KOPT-K1 (cell line): Measurements from ENCODE around the gene MTPN.

Source experiments
- H3K27ac ChIP-seq: fragments of 200-600 bp; sonication (generic); 2 replicates; pipeline ENCODE4 v1.5.1; 2016; ENCODE audit warnings: antibody characterized with exemption, mild to moderate bottlenecking, low read depth, low read length; ENCODE audit not compliant: poor library complexity, severe bottlenecking
- H3K36me3 ChIP-seq: fragments of 200-600 bp; sonication (generic); 2 replicates; pipeline ENCODE4 v1.5.1; 2017; ENCODE audit warnings: antibody characterized with exemption, mild to moderate bottlenecking, low read length, moderate library complexity; ENCODE audit not compliant: insufficient read depth
- H3K9me3 ChIP-seq: fragments of 200-600 bp; sonication (generic); 2 replicates; pipeline ENCODE4 v1.5.1; 2017; ENCODE audit warnings: antibody characterized with exemption, low read length, mild to moderate bottlenecking; ENCODE audit not compliant: insufficient read depth, poor library complexity, severe bottlenecking

The MTPN gene

DNA sequence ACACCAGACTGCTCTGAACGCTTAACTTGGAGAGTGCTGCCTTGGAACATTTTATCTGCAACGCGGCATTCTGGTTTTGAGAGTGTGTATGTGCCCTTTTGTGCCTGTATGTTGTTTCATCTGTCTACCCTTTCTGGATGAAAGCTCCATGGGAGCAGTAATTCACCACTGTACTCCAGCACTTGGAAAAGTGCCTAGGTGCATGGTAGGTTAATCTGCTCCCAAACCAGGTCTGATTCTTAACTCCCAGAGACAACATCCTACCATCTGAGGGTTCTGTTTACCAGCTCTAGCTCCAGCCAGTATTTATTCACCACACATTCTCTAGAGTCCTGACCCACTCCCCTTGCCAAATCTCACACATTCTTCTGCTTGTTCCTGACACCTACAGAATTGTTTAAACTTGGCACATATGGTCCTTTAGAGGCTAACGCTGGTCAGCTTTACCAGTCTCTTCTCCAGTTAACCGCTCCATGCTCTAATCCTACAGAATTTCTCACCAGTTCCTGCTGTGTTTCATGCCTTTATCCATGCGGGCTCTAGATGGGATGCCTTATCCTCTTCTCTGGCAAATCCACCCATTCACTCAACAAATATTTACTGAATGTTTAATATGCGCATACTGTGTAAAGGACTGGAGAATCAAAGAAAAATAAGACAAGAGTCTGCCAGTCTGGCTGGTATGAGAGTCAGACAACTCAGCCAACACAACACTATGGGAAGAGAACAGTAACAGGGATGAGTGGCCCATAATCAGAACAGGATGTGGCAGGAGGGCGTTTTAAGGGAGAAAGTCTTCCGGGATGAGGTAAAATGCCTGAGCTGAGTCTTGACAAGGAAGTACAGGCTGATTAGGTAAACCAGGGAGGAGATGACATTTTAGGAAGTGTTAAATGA is 46.3 kb downstream of the MTPN start:
- H3K36me3 ChIP-seq: peaks cover 58% of the 10 kb centered on the region
- no peak overlapping the region for H3K27ac ChIP-seq
- no peaks in the 10 kb centered on the region for H3K9me3 ChIP-seq

DNA sequence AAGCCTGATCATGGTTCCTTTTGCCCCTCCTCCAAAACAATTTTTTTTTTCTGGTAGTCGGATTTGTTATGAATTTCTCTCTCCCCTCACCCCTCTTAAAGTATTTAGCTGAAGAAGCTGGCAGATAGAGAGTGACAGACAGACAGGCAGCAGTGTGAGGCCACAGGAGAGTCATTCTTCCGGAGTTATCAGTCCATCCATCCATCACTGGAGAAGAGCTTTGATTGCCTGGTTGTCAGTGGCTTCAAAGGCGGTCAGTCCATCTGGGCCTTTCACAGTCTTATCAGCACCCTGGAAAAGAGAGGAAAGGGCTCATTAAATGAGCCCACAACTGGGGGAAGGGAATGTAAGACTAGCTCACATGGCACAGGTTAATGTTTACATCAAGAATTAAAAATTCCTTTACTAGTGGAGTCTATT is 47.4 kb downstream of the MTPN start:
- peaks cover 63% of the 10 kb centered on the region for H3K36me3 ChIP-seq
- no peak overlapping the region for H3K27ac ChIP-seq
- no peaks in the 10 kb centered on the region for H3K9me3 ChIP-seq

GRCh38 chr7:135929249-135929648 is 47.9 kb downstream of the MTPN start:
- no peaks in the 10 kb centered on the region for H3K9me3 ChIP-seq
- H3K27ac ChIP-seq: no peak overlapping the region
- peaks cover 63% of the 10 kb centered on the region for H3K36me3 ChIP-seq

DNA sequence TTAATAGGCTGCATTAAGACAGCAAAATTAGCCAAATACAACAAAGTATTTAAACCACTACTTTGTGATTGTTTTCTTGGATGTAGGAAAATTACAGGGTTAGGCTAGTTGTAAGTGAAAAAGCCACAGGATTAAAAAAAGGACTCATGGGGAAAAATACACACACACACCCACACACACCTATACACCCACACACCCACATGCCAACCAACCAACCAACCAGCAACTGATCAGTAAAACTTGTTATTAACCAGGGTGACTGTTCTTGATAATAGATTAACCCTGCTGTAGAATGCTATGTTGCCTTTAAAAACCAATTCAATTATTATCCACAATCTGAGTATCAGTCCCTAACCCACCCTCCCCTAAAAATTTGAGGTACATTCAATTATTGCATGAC is 49.0 kb downstream of the MTPN start:
- H3K27ac ChIP-seq: no peak overlapping the region

GRCh38 chr7:135925210-135925609 is 51.9 kb downstream of the MTPN start:
- H3K36me3 ChIP-seq: peaks cover 50% of the 10 kb centered on the region
- no peak overlapping the region for H3K27ac ChIP-seq
- no peaks in the 10 kb centered on the region for H3K9me3 ChIP-seq

More for the DNA sequence above, 49.0 kb downstream of the MTPN start:
- Histone ChIP-seq H3K9me3 (no peaks in the 10 kb centered on the region), H3K36me3 (peaks cover 63% of the 10 kb centered on the region)

DNA sequence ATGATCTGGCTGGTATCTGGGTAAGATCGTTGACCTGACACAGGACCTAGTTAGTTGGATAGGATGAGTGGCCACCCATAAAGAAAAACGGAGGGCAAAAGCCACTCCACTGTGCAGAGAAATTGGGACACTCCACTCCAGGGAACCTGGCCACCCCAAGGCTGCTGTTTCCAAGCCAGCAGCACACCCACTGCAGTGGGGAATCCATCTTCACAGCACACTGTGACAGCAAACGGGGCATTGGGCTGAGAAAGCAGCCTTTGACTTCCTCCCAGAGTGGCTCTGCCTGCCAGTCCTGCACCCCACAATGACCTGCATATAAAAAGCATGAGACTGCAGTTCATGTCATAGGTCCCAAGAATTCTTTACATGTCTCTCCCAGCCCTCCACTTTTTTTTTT is 52.9 kb downstream of the MTPN start:
- peaks cover 42% of the 10 kb centered on the region for H3K36me3 ChIP-seq
- H3K27ac ChIP-seq: no peak overlapping the region
- H3K9me3 ChIP-seq: no peaks in the 10 kb centered on the region

- peaks cover 23% of the 10 kb centered on the region for H3K36me3 ChIP-seq
- H3K9me3 ChIP-seq: no peaks in the 10 kb centered on the region
- no peak overlapping the region for H3K27ac ChIP-seq
Measured at GRCh38 chr7:135922263-135922662, 54.9 kb downstream of the MTPN start.

GRCh38 chr7:135920478-135920877 is 56.7 kb downstream of the MTPN start:
- Histone ChIP-seq H3K27ac (no peak overlapping the region), H3K36me3 (peaks cover 6% of the 10 kb centered on the region; the same call in 1 of the 2 replicates), H3K9me3 (no peaks in the 10 kb centered on the region)

GRCh38 chr7:135919071-135919841 is 57.9 kb downstream of the MTPN start:
- H3K9me3 ChIP-seq: no peaks in the 10 kb centered on the region

DNA sequence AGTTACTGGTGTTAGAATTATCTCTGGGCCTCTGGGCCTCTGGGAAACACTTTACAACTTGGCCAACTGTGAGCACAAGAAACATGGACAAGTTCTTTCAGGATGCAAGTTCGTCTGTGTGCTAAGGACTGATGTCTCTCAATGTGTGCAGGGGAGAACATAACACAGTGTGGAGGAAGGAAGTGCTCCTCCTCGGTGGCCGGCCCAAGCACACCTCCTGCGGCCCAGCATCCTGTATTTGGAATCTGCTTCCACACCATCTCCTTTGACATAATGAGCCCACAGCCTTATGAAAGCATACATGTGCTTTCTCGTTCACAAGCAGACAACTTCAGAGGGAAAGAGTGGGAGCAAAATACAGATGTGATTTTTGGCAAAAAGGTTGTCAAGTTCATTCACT is 59.0 kb downstream of the MTPN start:
- Histone ChIP-seq H3K27ac (no peak overlapping the region), H3K9me3 (no peaks in the 10 kb centered on the region), H3K36me3 (no peaks in the 10 kb centered on the region)

More at GRCh38 chr7:135919071-135919841, 57.9 kb downstream of the MTPN start:
- Histone ChIP-seq H3K27ac (no peak overlapping the region), H3K36me3 (no peaks in the 10 kb centered on the region)

GRCh38 chr7:135917721-135918120 is 59.4 kb downstream of the MTPN start:
- Histone ChIP-seq H3K27ac (no peak overlapping the region), H3K36me3 (no peaks in the 10 kb centered on the region), H3K9me3 (no peaks in the 10 kb centered on the region)

GRCh38 chr7:135914346-135914745 is 62.8 kb downstream of the MTPN start:
- Histone ChIP-seq H3K36me3 (no peaks in the 10 kb centered on the region), H3K9me3 (no peaks in the 10 kb centered on the region), H3K27ac (no peak overlapping the region)

GRCh38 chr7:135913404-135913803 is 63.8 kb downstream of the MTPN start:
- Histone ChIP-seq H3K9me3 (no peaks in the 10 kb centered on the region), H3K27ac (no peak overlapping the region), H3K36me3 (no peaks in the 10 kb centered on the region)

DNA sequence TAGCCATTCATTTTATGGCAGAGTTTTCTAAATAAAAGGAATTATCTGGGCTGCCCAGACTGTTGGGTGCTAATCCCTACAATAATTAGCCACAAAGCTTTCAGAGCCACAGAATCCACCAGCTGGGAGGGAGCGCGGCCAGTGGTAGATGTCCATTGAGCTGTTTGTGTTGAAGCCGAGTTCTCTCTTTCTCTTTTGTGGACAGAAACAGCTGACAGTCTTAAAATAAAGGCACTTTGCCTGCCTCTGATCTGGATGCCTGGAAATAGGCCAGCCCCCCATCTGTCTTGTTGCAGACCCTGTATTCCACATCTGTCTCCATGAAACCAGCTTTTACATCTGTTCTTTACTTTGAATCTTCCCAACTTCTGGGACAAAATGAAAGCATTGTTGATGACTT is 66.1 kb downstream of the MTPN start:
- Histone ChIP-seq H3K36me3 (no peaks in the 10 kb centered on the region), H3K27ac (no peak overlapping the region), H3K9me3 (no peaks in the 10 kb centered on the region)

- H3K36me3 ChIP-seq: no peaks in the 10 kb centered on the region
- no peaks in the 10 kb centered on the region for H3K9me3 ChIP-seq
- no peak overlapping the region for H3K27ac ChIP-seq
Measured at GRCh38 chr7:135910393-135911036, 66.6 kb downstream of the MTPN start.
